ENCODE data around the gene FAIM2.
A peak's percentile ranks its signal among the peaks of the same experiment; 100 is the strongest.

Gene FAIM2

DNA sequence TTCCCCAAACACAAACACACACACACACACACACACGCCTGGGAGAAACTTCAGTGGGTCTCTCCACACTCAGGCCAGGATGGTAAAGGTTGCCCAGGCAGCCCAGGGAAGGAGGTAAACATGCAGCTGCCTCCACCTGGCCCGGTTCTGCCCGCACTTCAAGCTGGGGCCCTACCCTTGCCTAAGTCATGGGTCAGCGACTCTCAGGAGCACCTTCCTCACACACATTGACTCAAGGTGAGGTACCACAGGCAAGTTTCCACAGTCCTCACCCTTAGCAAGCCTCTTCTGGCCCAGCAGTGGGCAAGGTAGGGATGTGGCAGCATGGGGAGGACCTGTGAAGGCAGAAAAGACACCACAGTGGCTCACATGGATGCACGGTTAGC is 14.1 kb upstream of the FAIM2 start:
- DNase-seq: no peak

- no peak for DNase-seq
Measured at GRCh38 chr12:49917166-49917787, 13.6 kb upstream of the FAIM2 start.

- DNase-seq: no peak
Measured at GRCh38 chr12:49916129-49916919, 12.6 kb upstream of the FAIM2 start.

GRCh38 chr12:49912345-49913255 is 8.9 kb upstream of the FAIM2 start:
- DNase-seq: no peak

- DNase-seq: no peak
Measured at GRCh38 chr12:49911213-49911605, 7.5 kb upstream of the FAIM2 start.

- no peak for DNase-seq
Measured at GRCh38 chr12:49910331-49911212, 6.9 kb upstream of the FAIM2 start.

DNA sequence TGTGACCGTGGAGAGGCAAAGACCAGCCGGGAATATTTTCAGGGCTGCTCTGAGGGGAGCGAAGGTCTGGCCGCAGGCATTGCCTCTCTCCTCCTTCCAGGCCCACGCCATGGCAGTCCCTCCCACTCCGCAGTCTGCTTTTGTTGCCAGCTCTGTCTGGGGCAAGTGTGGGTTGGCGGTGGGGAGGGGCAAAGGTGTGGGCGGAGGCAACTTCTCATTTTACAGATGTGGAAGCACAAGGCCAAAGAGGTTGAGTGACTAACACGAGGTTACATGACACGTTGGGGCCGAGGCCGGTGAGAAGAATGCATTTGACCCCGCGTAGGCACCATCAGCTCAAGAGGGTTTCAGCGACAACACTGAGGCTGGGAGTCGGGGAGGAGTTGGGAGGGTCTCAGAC is 6.1 kb upstream of the FAIM2 start:
- DNase-seq: no peak

DNA sequence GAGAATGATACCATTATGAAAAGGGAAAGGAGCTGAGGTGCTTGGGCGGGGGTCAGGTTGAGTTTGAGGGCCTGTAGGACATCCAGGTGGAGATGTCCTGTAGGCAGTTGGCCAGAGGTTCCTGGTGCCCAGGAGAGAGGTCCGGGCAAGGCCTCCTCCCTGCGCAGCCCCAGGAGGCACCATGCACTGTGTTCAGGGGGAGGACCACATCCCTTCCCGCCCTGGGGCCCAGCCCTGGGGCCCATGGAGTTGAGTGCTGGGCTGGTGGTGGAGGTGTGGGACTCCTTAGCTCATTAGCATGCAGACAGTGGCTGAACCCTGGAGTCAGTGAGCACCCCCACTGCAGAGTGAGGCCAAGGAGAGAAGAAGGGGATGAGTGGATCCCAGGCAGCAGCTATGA is 5.7 kb upstream of the FAIM2 start:
- no peak for DNase-seq

DNA sequence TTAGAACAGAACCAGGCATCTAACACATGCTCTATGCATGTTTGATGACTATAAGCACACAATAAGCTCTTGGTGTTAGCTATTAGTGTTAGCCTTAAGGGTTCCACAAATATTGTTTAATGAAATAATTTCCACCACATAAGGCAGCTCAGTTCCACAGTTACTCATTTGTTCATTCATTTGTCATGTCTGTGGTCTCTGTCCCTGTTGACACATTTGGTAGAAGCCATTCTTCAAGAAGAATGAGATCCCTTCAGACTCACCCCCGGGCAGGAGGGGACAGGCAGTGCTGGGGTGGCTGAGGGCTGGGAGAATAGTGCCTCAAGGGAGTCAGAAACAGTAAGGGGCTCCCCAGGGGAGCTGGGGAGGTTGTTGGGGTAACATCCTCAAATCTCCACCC is 3.7 kb upstream of the FAIM2 start:
- no peak for DNase-seq

DNA sequence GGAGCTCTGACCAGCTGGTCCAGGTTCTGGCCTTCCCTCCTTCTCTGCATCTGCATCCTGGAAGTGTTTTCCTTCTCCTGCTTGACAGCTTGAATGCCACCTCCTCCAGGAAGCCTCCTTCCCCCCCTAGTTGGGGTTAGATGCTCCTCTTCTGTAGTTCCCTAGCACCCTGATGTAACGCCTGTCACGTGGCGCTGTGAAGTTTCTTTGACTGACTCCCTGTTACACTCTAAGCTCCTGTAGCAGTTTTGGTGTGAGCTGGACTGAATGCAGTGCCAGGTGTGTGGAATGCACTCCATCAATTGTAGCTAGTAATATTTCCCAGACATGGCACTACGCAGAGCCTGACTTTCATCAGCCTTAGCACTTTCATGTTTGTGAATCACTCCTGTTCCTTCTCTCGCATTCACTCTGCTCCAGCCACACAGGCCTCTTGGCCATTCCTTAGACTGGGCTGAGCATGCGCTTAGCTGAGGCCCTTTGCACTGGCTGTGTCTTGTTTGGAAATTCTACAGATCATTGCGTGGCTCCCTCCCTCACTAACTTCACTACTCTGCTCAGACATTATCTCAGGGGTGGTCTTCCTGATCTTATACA is 2.1 kb upstream of the FAIM2 start:
- no peak for DNase-seq

- peak in 4 of 56 donors; percentile 28 to 55 (median 37) for DNase-seq
Measured at GRCh38 chr12:49904601-49905000, 901 bp upstream of the FAIM2 start.

GRCh38 chr12:49903351-49903699 is 375 bp downstream of the FAIM2 start:
- DNase-seq: peak in 15 of 56 donors; percentile 48 to 79 (median 63)

GRCh38 chr12:49902399-49903350 is 1.0 kb downstream of the FAIM2 start:
- DNase-seq: peak in 50 of 56 donors; percentile 26 to 87 (median 60)

DNA sequence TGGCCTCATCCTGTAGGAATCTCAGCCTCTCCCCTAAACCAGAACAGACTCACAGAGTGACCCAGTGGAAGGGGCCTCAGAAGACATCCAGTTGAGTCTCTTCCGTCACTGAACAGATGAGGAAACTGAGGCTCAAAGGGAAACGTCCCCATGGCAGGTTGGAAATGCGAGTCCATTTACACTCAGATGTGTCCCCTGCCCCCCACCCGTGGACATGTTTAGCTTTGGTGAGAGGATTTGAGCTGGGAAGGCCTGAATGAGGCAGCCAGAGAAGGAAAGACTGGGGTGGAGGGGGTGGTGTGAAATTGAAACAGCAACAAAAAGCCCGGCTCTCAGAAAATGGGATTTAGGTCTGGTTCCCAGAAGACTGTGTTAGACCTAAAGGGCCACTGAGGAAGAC is 1.7 kb downstream of the FAIM2 start:
- DNase-seq: no peak

GRCh38 chr12:49901026-49901425 is 2.7 kb downstream of the FAIM2 start:
- DNase-seq: no peak

- DNase-seq: no peak
Measured at GRCh38 chr12:49900371-49900770, 3.3 kb downstream of the FAIM2 start.

GRCh38 chr12:49899921-49900320 is 3.8 kb downstream of the FAIM2 start:
- DNase-seq: no peak

DNA sequence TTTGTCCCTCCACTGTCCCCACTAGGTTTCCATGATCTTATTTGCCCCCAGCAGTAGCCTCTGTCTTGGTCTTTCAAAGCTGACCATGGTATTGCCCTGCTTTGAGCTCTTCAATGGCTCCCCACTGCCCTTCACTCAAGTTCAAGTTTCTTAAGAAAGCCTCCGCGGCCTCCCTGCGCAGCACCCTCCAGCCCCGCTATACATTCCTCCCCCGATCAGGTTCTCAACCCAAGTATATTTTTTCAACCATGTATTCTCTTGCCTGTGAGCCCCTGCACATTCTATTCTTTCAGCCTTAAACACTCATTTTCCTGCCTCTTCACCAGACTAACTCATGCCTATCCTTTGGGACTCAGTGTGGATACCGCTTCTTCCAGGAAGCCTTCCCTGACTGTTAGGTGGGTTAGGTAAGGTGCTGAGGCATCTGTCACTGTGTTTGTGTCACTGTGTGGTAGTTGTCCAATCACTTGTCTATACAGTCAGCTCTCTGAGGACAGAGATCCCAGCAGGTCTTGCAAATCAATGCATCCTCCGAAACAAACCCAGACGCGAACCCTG is 4.3 kb downstream of the FAIM2 start:
- DNase-seq: no peak

- no peak for DNase-seq
Measured at GRCh38 chr12:49897276-49897675, 6.4 kb downstream of the FAIM2 start.
